Spleen (tissue), 11 donors: ENCODE data around the gene NME9. TPM values are rescaled to one million over a fixed set of nuclear protein-coding genes. Genes with fewer than 3 reads are reported as not detected.

Source experiments
- DNase-seq: peaks from one replicate; pipeline ENCODE4 v3.0.0-alpha.2; 2020
- H3K27ac ChIP-seq, 8 donors: fragments of 200-600 bp; sonication (generic) in 7 of 8; 1 replicate in 4 of 8; 2 replicates in 4 of 8; pipeline versions ENCODE4 v1.5.0 to v1.8.0; 2016 to 2021; ENCODE audit warnings: inconsistent platforms in 4 of 8, mild to moderate bottlenecking in 4 of 8, moderate library complexity in 1 of 8
- H3K27me3 ChIP-seq, 7 donors: fragments of 200-600 bp; sonication (generic) in 6 of 7; replicated peaks in 1 of 7; 1 replicate in 4 of 7; 2 replicates in 3 of 7; pipeline versions ENCODE4 v1.5.0 to v1.8.0; 2016 to 2021; ENCODE audit warnings: inconsistent platforms in 3 of 7, mild to moderate bottlenecking in 1 of 7
- H3K36me3 ChIP-seq, 6 donors: fragments of 200-600 bp; sonication (generic) in 5 of 6; 1 replicate in 4 of 6; 2 replicates in 2 of 6; pipeline versions ENCODE4 v1.5.0 to v1.8.0; 2016 to 2021; ENCODE audit warnings: inconsistent platforms in 2 of 6
- H3K4me1 ChIP-seq, 6 donors: fragments of 200-600 bp; sonication (generic) in 5 of 6; 1 replicate in 3 of 6; 2 replicates in 3 of 6; pipeline versions ENCODE4 v1.5.0 to v1.8.0; 2016 to 2021; ENCODE audit warnings: inconsistent platforms in 3 of 6
- H3K4me3 ChIP-seq, 8 donors: fragments of 200-600 bp; sonication (generic) in 7 of 8; 1 replicate in 4 of 8; 2 replicates in 4 of 8; pipeline versions ENCODE4 v1.5.0 to v1.8.0; 2016 to 2021; ENCODE audit warnings: inconsistent platforms in 4 of 8, mild to moderate bottlenecking in 4 of 8, moderate library complexity in 2 of 8
- H3K9me3 ChIP-seq, 8 donors: fragments of 200-600 bp; sonication (generic) in 7 of 8; 1 replicate in 4 of 8; 2 replicates in 4 of 8; pipeline versions ENCODE4 v1.5.0 to v1.8.0; 2016 to 2021; ENCODE audit warnings: inconsistent platforms in 4 of 8
- CTCF ChIP-seq, 11 experiments: fragments of 200-600 bp in 7 of 11; fragments of 450-650 bp in 4 of 11; sonication (generic) in 4 of 11; IDR thresholded peaks in 8 of 11; conservative IDR thresholded peaks in 3 of 11; 1 replicate in 7 of 11; 2 replicates in 4 of 11; pipeline versions ENCODE4 v1.4.0 to v1.8.0; 2016 to 2021; ENCODE audit warnings: antibody characterized with exemption in 11 of 11, inconsistent platforms in 4 of 11, mild to moderate bottlenecking in 1 of 11
- POLR2A ChIP-seq, 3 donors: fragments of 450-650 bp; IDR thresholded peaks; one replicate each; pipeline ENCODE4 v1.5.1; 2017; ENCODE audit warnings: antibody characterized with exemption in 3 of 3, mild to moderate bottlenecking in 1 of 3
- POLR2AphosphoS5 ChIP-seq, 3 donors: sonication (generic); formaldehyde crosslinking; IDR thresholded peaks; one replicate each; pipeline ENCODE4 v1.5.1; 2017; ENCODE audit warnings: antibody characterized with exemption in 3 of 3
- WGBS, 5 donors: extraction: QIAGEN DNeasy Blood & Tissue Kit in 3 of 5; methylation state at CpG; one replicate each; pipeline versions ENCODE4 v1.1.5 to v1.1.7; 2013 to 2018; 5-methylcytosine and 5-hydroxymethylcytosine counted together
- intact Hi-C: fragments of 100-400 bp; cut with DNase I; formaldehyde crosslinking; loops from one replicate; pipeline ENCODE4 v1.15.0; 2023; ENCODE audit warnings: low total_unique reads
- polyA plus RNA-seq, 3 donors: library from polyadenylated mRNA; stranded (reverse); fragments of 200-250 nt; gene quantifications; one replicate each; pipeline ENCODE4 v1.2.1, GENCODE V29; 2013
- total RNA-seq, 7 donors: library from RNA; depleted of rRNA in 3 of 7; stranded (reverse); fragments of >200 nt in 3 of 7; fragmentation: NEBNext Ultra II Directional in 4 of 7; extraction: Animal tissue kit (Norgen Biotek cat#: 25700) in 4 of 7; gene quantifications; one replicate each; pipeline versions ENCODE4 v1.1.0 to v1.2.1, GENCODE V29; 2016 to 2021
- donor health status: healthy with polysubstance abuse.
- donor health status: DM: no; HTN: no; CAD: no; lungs with moderate emphysema.
- donor health status: DM: no; HTN: no; CAD: no.
- donor health status: Bipolar disorder and iron deficiency.
- donor health status: healthy.
- donor health status: DM: no; HTN: no; CAD: no.
- donor health status: DM: yes; HTN: yes; CAD: no.

NME9 gene
- total and polyA plus RNA-seq, 10 donors: 0.14 to 4.1 (median 0.44) TPM; not detected in 4

- DNase-seq: no peak
- intact Hi-C loops: no loop called here
- no peaks in the 10 kb centered on the region for H3K9me3 ChIP-seq
- H3K36me3 ChIP-seq: no peaks in the 10 kb centered on the region
- WGBS, 5 donors: 34 to 55% (median 41%) methylated on average over 2 of the region's 2 CpGs
- H3K4me1 ChIP-seq: peaks cover 8 to 21% (median 17%) of the 10 kb centered on the region in 6 donors
- peak overlapping the region in 1 of 8 donors; percentile 77 for H3K4me3 ChIP-seq
- no peak for TF ChIP-seq POLR2A (IDR thresholded peaks at IDR 0.05)
- TF ChIP-seq CTCF (IDR thresholded peaks at IDR 0.05 in 8 of 11, conservative IDR thresholded peaks at IDR 0.05 in 3 of 11): no peak
- TF ChIP-seq POLR2AphosphoS5 (IDR thresholded peaks at IDR 0.05): no peak
- H3K27ac ChIP-seq: no peak overlapping the region
- peaks cover 0 to 4% (median 0%) of the 10 kb centered on the region in 7 donors for H3K27me3 ChIP-seq
Observed at GRCh38 chr3:138328341-138328740, 1.3 kb downstream of the NME9 start.

- 73 to 87% (median 83%) methylated on average over 4 of the region's 4 CpGs for WGBS, 5 donors
- intact Hi-C loops: no loop called here
Observed at GRCh38 chr3:138327831-138328230, 1.8 kb downstream of the NME9 start.

GRCh38 chr3:138326866-138327595 is 2.6 kb downstream of the NME9 start:
- intact Hi-C loops: no loop called here
- Histone ChIP-seq H3K4me1 (peaks cover 8 to 21% (median 17%) of the 10 kb centered on the region in 6 donors), H3K36me3 (no peaks in the 10 kb centered on the region), H3K9me3 (no peaks in the 10 kb centered on the region), H3K27ac (no peak overlapping the region), H3K27me3 (peaks cover 0 to 9% (median 0%) of the 10 kb centered on the region in 7 donors), H3K4me3 (no peak overlapping the region)
- TF ChIP-seq POLR2A (IDR thresholded peaks at IDR 0.05): no peak
- no peak for DNase-seq
- WGBS, 5 donors: 89 to 96% (median 94%) methylated on average over 12 of the region's 12 CpGs

More at GRCh38 chr3:138327831-138328230, 1.8 kb downstream of the NME9 start:
- Histone ChIP-seq H3K27ac (no peak overlapping the region), H3K4me1 (peaks cover 8 to 21% (median 17%) of the 10 kb centered on the region in 6 donors), H3K36me3 (no peaks in the 10 kb centered on the region), H3K27me3 (peaks cover 0 to 8% (median 0%) of the 10 kb centered on the region in 7 donors), H3K9me3 (no peaks in the 10 kb centered on the region), H3K4me3 (no peak overlapping the region)
- DNase-seq: no peak
- no peak for TF ChIP-seq POLR2AphosphoS5 (IDR thresholded peaks at IDR 0.05)
- TF ChIP-seq POLR2A (IDR thresholded peaks at IDR 0.05): no peak
- no peak for TF ChIP-seq CTCF (IDR thresholded peaks at IDR 0.05 in 8 of 11, conservative IDR thresholded peaks at IDR 0.05 in 3 of 11)

GRCh38 chr3:138325990-138326389 is 3.7 kb downstream of the NME9 start:
- intact Hi-C loops: no loop called here
- Histone ChIP-seq H3K4me1 (peaks cover 8 to 21% (median 17%) of the 10 kb centered on the region in 6 donors), H3K9me3 (no peaks in the 10 kb centered on the region), H3K36me3 (no peaks in the 10 kb centered on the region), H3K4me3 (no peak overlapping the region), H3K27ac (no peak overlapping the region), H3K27me3 (peaks cover 0 to 15% (median 0%) of the 10 kb centered on the region in 7 donors)
- DNase-seq: no peak
- no peak for TF ChIP-seq POLR2AphosphoS5 (IDR thresholded peaks at IDR 0.05)
- TF ChIP-seq POLR2A (IDR thresholded peaks at IDR 0.05): no peak
- no peak for TF ChIP-seq CTCF (IDR thresholded peaks at IDR 0.05 in 8 of 11, conservative IDR thresholded peaks at IDR 0.05 in 3 of 11)
